Upper lobe of left lung (tissue), 4 donors: ENCODE results near the gene COL8A2.

Source experiments
- POLR2A ChIP-seq, 4 donors: fragments of 450-650 bp; IDR thresholded peaks; one replicate each; pipeline ENCODE4 v1.5.1; 2016 to 2017; ENCODE audit warnings: antibody characterized with exemption in 4 of 4, mild to moderate bottlenecking in 2 of 4
- TF ChIP-seq, protein P1 (sequence below), 6 experiments: fragments of 450-650 bp in 4 of 6; fragments of 200-600 bp in 2 of 6; sonication (generic) in 2 of 6; IDR thresholded peaks; one replicate each; pipeline ENCODE4 v1.5.1; 2016 to 2019; ENCODE audit warnings: antibody characterized with exemption in 6 of 6

GRCh38 chr1:36156329-36157114, 31.5 kb upstream of the COL8A2 start:
- TF ChIP-seq, protein P1, sequence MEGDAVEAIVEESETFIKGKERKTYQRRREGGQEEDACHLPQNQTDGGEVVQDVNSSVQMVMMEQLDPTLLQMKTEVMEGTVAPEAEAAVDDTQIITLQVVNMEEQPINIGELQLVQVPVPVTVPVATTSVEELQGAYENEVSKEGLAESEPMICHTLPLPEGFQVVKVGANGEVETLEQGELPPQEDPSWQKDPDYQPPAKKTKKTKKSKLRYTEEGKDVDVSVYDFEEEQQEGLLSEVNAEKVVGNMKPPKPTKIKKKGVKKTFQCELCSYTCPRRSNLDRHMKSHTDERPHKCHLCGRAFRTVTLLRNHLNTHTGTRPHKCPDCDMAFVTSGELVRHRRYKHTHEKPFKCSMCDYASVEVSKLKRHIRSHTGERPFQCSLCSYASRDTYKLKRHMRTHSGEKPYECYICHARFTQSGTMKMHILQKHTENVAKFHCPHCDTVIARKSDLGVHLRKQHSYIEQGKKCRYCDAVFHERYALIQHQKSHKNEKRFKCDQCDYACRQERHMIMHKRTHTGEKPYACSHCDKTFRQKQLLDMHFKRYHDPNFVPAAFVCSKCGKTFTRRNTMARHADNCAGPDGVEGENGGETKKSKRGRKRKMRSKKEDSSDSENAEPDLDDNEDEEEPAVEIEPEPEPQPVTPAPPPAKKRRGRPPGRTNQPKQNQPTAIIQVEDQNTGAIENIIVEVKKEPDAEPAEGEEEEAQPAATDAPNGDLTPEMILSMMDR (IDR thresholded peaks at IDR 0.05) = no peak
- no peak for TF ChIP-seq POLR2A (IDR thresholded peaks at IDR 0.05)
